GM12878 (cell line): Measurements from ENCODE around the gene PRKG1. TPM values are rescaled to one million over a fixed set of nuclear protein-coding genes. Genes with fewer than 3 reads are reported as not detected.

ENCODE experiments used
- ATAC-seq: fragments of 200-7000 bp; cut with Tn5 transposase; 3 replicates; pipeline ENCODE4 v1.9.1; 2020; ENCODE audit warnings: mild to moderate bottlenecking, moderate library complexity
- Bru-seq: library from RNA; stranded (reverse); fragments of 400-500 nt; gene quantifications from one replicate; lab custom pipeline; 2021; lab: Mats Ljungman, UMichigan
- BruChase-seq, 2 experiments: library from RNA; stranded (reverse); fragments of 400-500 nt; gene quantifications; one replicate each; lab custom pipeline; 2021; lab: Mats Ljungman, UMichigan
- BruUV-seq: library from RNA; stranded (reverse); fragments of 400-500 nt; replicated peaks from 2 replicates; lab custom pipeline; 2021; lab: Mats Ljungman, UMichigan
- CTCF ChIA-PET: fragments of 300-600 bp; sonication (Branson Sonifier 250); formaldehyde crosslinking; extraction: SDS; loops from one replicate; lab custom pipeline; 2021; ENCODE audit warnings: inconsistent platforms; lab: Yijun Ruan, JAX
- POLR2A ChIA-PET: fragments of 350-600 bp; formaldehyde crosslinking; extraction: SDS; loops from one replicate; lab custom pipeline; 2021; ENCODE audit warnings: inconsistent platforms; lab: Charles Lee
- RAD21 ChIA-PET: fragments of 300-600 bp; sonication (Branson Sonifier 250); formaldehyde crosslinking; loops from one replicate; lab custom pipeline; 2023; ENCODE audit warnings: antibody characterized with exemption; ENCODE audit not compliant: unreplicated experiment; lab: Charles Lee
- SMC1A ChIA-PET: fragments of 300-600 bp; sonication (Branson Sonifier 250); formaldehyde crosslinking; loops from one replicate; lab custom pipeline; 2023; ENCODE audit not compliant: unreplicated experiment, uncharacterized antibody; lab: Charles Lee
- DNase-seq: peaks from one replicate; pipeline ENCODE4 v3.0.0-alpha.2; 2011; ENCODE audit warnings: low read depth, low spot score
- FAIRE-seq: peaks from 3 replicates; lab custom pipeline; 2011; peaks lifted over from hg19 to GRCh38; lab: Jason Lieb, UNC
- H2AFZ ChIP-seq: 2 replicates; pipeline ENCODE4 v1.6.0; 2011; ENCODE audit warnings: low read depth, low read length, control low read depth; ENCODE audit not compliant: control insufficient read depth
- H3K27ac ChIP-seq: 2 replicates; pipeline ENCODE4 v1.5.1; 2011; ENCODE audit warnings: control low read depth; ENCODE audit not compliant: control insufficient read depth, insufficient read depth
- H3K27me3 ChIP-seq, 2 experiments: replicated peaks in 1 of 2; 2 replicates each; pipeline versions ENCODE4 v1.6.0 to v1.6.1; 2011; ENCODE audit warnings: low read length in 1 of 2; ENCODE audit not compliant: control insufficient read depth in 2 of 2, insufficient read depth in 2 of 2
- H3K36me3 ChIP-seq, 2 experiments: 2 replicates each; pipeline ENCODE4 v1.5.1; 2011; ENCODE audit warnings: low read length in 1 of 2; ENCODE audit not compliant: control insufficient read depth in 2 of 2, insufficient read depth in 2 of 2
- H3K4me1 ChIP-seq: 2 replicates; pipeline ENCODE4 v1.6.1; 2011; ENCODE audit warnings: mild to moderate bottlenecking, low read length, moderate library complexity, mixed read lengths; ENCODE audit not compliant: control insufficient read depth, insufficient read depth
- H3K4me2 ChIP-seq: 2 replicates; pipeline ENCODE4 v1.6.0; 2011; ENCODE audit warnings: control low read depth; ENCODE audit not compliant: control insufficient read depth, insufficient read depth
- H3K4me3 ChIP-seq: fragments of 200-600 bp; sonication (generic); 2 replicates; pipeline ENCODE4 v1.5.1; 2016
- H3K79me2 ChIP-seq: 2 replicates; pipeline ENCODE4 v1.6.0; 2011; ENCODE audit warnings: low read length; ENCODE audit not compliant: control insufficient read depth, insufficient read depth
- H3K9ac ChIP-seq: 2 replicates; pipeline ENCODE4 v1.8.0; 2011; ENCODE audit warnings: low read length, control low read depth, mixed read lengths; ENCODE audit not compliant: control insufficient read depth, insufficient read depth
- H3K9me3 ChIP-seq: replicated peaks from 3 replicates; pipeline ENCODE4 v1.5.1; 2011; ENCODE audit warnings: mild to moderate bottlenecking, low read length; ENCODE audit not compliant: control insufficient read depth, insufficient read depth
- H4K20me1 ChIP-seq: 2 replicates; pipeline ENCODE4 v1.6.0; 2011; ENCODE audit not compliant: control insufficient read depth, insufficient read depth
- CHD4 ChIP-seq: fragments of 200-600 bp; sonication (generic); IDR thresholded peaks from 2 replicates; pipeline ENCODE4 v1.6.1; 2016; ENCODE audit warnings: mild to moderate bottlenecking
- FOXK2 ChIP-seq: fragments of 450-650 bp; IDR thresholded peaks from 2 replicates; pipeline ENCODE4 v1.6.1; 2017; ENCODE audit warnings: mild to moderate bottlenecking, moderate library complexity
- PAX5 ChIP-seq: IDR thresholded peaks from 2 replicates; pipeline ENCODE4 v1.6.1; 2011; ENCODE audit warnings: low read depth, low read length, borderline replicate concordance
- SUZ12 ChIP-seq: fragments of 200-600 bp; sonication (generic); IDR thresholded peaks from one replicate; pipeline ENCODE4 v1.6.1; 2018; ENCODE audit warnings: antibody characterized with exemption, mild to moderate bottlenecking; ENCODE audit not compliant: unreplicated experiment
- ZNF384 ChIP-seq: IDR thresholded peaks from 2 replicates; pipeline ENCODE4 v1.6.1; 2012; ENCODE audit warnings: low read depth, mild to moderate bottlenecking, low read length, improper control_type of control experiment, borderline replicate concordance
- WGBS: methylation state at CpG from one replicate; pipeline ENCODE4 v1.1.6; 2016; ENCODE audit warnings: low lambda C conversion rate; ENCODE audit not compliant: insufficient replicate concordance, insufficient coverage; ENCODE audit errors: missing lambda C conversion rate; 5-methylcytosine and 5-hydroxymethylcytosine counted together
- in situ Hi-C: fragments of 300-500 bp; cut with MboI; formaldehyde crosslinking; loops from 9 replicates; pipeline ENCODE4 v1.14.3; 2018; ENCODE audit warnings: mixed read lengths
- intact Hi-C: fragments of 100-400 bp; cut with micrococcal nuclease; formaldehyde crosslinking; loops from one replicate; pipeline ENCODE4 v1.14.2; 2022; ENCODE audit not compliant: unreplicated experiment
- long read RNA-seq, 2 experiments: library from polyadenylated mRNA; unstranded; transcript quantifications; one replicate each; pipeline ENCODE4 v2.0.0, GENCODE V29; 2019 to 2020
- polyA minus RNA-seq, 3 experiments: library from RNA; depleted of rRNA, polyadenylated mRNA; stranded (reverse); fragments of >200 nt; gene quantifications; 2 replicates each; pipeline ENCODE4 v1.2.3, GENCODE V29; 2011
- polyA plus RNA-seq, 11 experiments: library from polyadenylated mRNA; depleted of rRNA in 4 of 11; unstranded in 6 of 11; stranded (reverse) in 5 of 11; fragments of >200 nt; fragmentation: Nextera tagmentation in 4 of 11; fragmentation: Illumina TruSeq in 1 of 11; extraction: Ambion mirVana in 4 of 11; extraction: Trizol in 1 of 11; gene quantifications; 1 replicate in 1 of 11; 2 replicates in 10 of 11; pipeline versions ENCODE4 v1.2.1 to v1.2.3, GENCODE V29; 2011 to 2016; ENCODE audit warnings: inconsistent platforms in 2 of 11, missing spikeins in 2 of 11, low read depth in 1 of 11
- total RNA-seq, 4 experiments: library from RNA; depleted of rRNA in 3 of 4; stranded (reverse); fragments of >200 nt in 3 of 4; fragmentation: Illumina TruSeq in 1 of 4; extraction: Trizol in 1 of 4; gene quantifications; 2 replicates each; pipeline versions ENCODE4 v1.2.1 to v1.2.3, GENCODE V29; 2013 to 2021

The PRKG1 gene
- total RNA-seq (2013; cell fraction: nucleolus; rRNA removed), result not detected in 2 replicates
- total RNA-seq (2014; rRNA removed) (not detected in 2 replicates), total RNA-seq (2014; rRNA removed; fragmentation: Illumina TruSeq; extraction: Trizol) (not detected in 2 replicates), total RNA-seq (2021) (0.05 TPM in 1 of 2 replicates, not detected in the other), polyA plus RNA-seq (2011; rRNA removed) (0.01 and 0.04 TPM in 2 replicates), polyA plus RNA-seq (2014; fragmentation: Illumina TruSeq; extraction: Trizol) (not detected in 2 replicates), polyA plus RNA-seq (2014; fragmentation: Nextera tagmentation; extraction: Ambion mirVana) (not detected), polyA plus RNA-seq (2014; rRNA removed) (not detected in 2 replicates), polyA plus RNA-seq (2016; fragmentation: Nextera tagmentation; extraction: Ambion mirVana) (not detected), polyA minus RNA-seq (2011; rRNA and poly(A)+ RNA removed) (0.05 TPM in 1 of 2 replicates, not detected in the other), Bru-seq, nascent RNA (percentile 7 among the genes with signal in this experiment), BruChase-seq, experiment 1, labeled RNA remaining after a 6-hour chase (percentile 17 among the genes with signal in this experiment), BruChase-seq, experiment 2, labeled RNA remaining after a 2-hour chase (percentile 9 among the genes with signal in this experiment)
- not detected for polyA plus RNA-seq (2011; ENCODE audit: low read depth)
- polyA plus RNA-seq (2011; cell fraction: cytosol; rRNA removed), result not detected in 2 replicates
- 0.01 and 0.03 TPM in 2 replicates for polyA plus RNA-seq (2011; cell fraction: nucleus; rRNA removed)
- 0.03 TPM in 1 of 2 replicates, not detected in the other for polyA plus RNA-seq (2012)
- not detected in 2 replicates for polyA minus RNA-seq (2011; cell fraction: cytosol; rRNA and poly(A)+ RNA removed)
- polyA minus RNA-seq (2011; cell fraction: nucleus; rRNA and poly(A)+ RNA removed), result not detected in 2 replicates
- long read RNA-seq, experiment 1, result 0 reads
- long read RNA-seq, experiment 2, partial matches to known transcripts, result 0 of 9 reads
- long read RNA-seq, experiment 2, other reads (novel, unspliced or antisense), result 9 of 9 reads

DNA sequence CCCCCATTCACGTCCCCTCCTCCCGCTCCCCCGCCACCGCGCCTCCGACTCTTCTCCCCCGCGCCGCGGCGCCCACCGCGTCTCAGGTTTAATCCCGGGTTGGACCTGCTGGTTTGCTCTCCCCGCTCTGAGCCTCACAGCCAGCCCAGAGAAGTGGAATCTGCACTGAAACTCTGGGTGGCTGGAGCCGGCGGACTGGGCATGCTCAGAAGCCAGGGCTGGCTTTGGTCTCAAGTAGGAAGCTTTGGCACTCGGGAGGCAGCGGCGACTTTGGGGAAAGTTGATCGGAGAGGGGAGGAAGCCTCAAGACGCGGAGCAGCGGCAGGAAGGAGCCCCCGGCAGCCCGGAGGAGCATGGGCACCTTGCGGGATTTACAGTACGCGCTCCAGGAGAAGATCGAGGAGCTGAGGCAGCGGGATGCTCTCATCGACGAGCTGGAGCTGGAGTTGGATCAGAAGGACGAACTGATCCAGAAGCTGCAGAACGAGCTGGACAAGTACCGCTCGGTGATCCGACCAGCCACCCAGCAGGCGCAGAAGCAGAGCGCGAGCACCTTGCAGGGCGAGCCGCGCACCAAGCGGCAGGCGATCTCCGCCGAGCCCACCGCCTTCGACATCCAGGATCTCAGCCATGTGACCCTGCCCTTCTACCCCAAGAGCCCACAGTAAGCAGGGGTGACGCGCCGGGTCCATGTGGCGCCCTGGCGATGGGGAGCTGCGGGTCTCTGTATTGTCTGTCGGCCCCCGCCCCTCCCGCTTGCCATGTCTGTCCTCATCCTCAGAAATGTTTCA is at the start of gene PRKG1:
PRKG1 (plus strand) TSS at position 250 of the 791 bp plus-strand sequence.
- intact Hi-C loops, result no loop called here
- H3K27ac ChIP-seq, result no peak within 1 kb of the TSS
- peak; percentile 66 for TF ChIP-seq SUZ12
- TF ChIP-seq ZNF384, result no peak
- no peak for TF ChIP-seq FOXK2
- TF ChIP-seq CHD4, result no peak
- TF ChIP-seq PAX5, result no peak
- ChIA-PET POLR2A (no interaction called here), RAD21 (no interaction called here), SMC1A (no interaction called here), CTCF (interaction anchor here (0.6 kb wide), 1 partner anchor 861 kb away, joined by 3 read pairs; no protein-coding TSS in a partner anchor)
- H3K79me2 ChIP-seq, result no peaks in the 10 kb centered on the region
- WGBS, result 9% methylated on average over 43 of the region's 59 CpGs
- ATAC-seq (no peak), FAIRE-seq (no peak), DNase-seq (no peak)
- no peaks in the 10 kb centered on the region for H3K4me1 ChIP-seq
- in situ Hi-C loops, result loop anchor here (25.0 kb wide), 1 partner anchor 888 kb away; no protein-coding TSS in a partner anchor
- no peak within 1 kb of the TSS for H3K9ac ChIP-seq
- no peaks in the 10 kb centered on the region for H4K20me1 ChIP-seq
- BruUV-seq, result no TSS peak
- no peak within 1 kb of the TSS for H2AFZ ChIP-seq
- no peaks in the 10 kb centered on the region for H3K9me3 ChIP-seq
- H3K4me3 ChIP-seq, result no peak within 1 kb of the TSS
- peaks cover 3 to 14% of the 10 kb centered on the region in 2 experiments for H3K27me3 ChIP-seq
- H3K36me3 ChIP-seq, result no peaks in the 10 kb centered on the region
- H3K4me2 ChIP-seq, result no peak within 1 kb of the TSS
